OCI-LY7 (cell line): ENCODE measurements around the gene TMC7. TPM values are rescaled to one million over a fixed set of nuclear protein-coding genes. Genes with fewer than 3 reads are reported as not detected.

Experiments
- BruUV-seq: library from RNA; stranded (reverse); fragments of 400-500 nt; replicated peaks from 2 replicates; lab custom pipeline; 2021; lab: Mats Ljungman, UMichigan
- CTCF ChIA-PET: fragments of 300-600 bp; sonication (Branson Sonifier 250); formaldehyde crosslinking; loops from one replicate; lab custom pipeline; 2022; ENCODE audit warnings: antibody characterized with exemption; ENCODE audit not compliant: unreplicated experiment; lab: Charles Lee
- POLR2A ChIA-PET: fragments of 300-600 bp; sonication (Branson Sonifier 250); formaldehyde crosslinking; loops from one replicate; lab custom pipeline; 2022; ENCODE audit warnings: antibody characterized with exemption; lab: Charles Lee
- DNase-seq: peaks from one replicate; pipeline ENCODE4 v3.0.0-alpha.2; 2015; ENCODE audit warnings: low spot score
- H2AFZ ChIP-seq: fragments of 200-600 bp; sonication (generic), shearing (Covaris generic); 2 replicates; pipeline ENCODE4 v1.6.1; 2014; ENCODE audit warnings: mild to moderate bottlenecking, antibody characterized with exemption, low read length, moderate library complexity
- H3K27ac ChIP-seq: fragments of 200-600 bp; sonication (generic); 2 replicates; pipeline ENCODE4 v1.5.1; 2014; ENCODE audit warnings: mixed run types, low read depth, mild to moderate bottlenecking, moderate library complexity, low read length, inconsistent platforms; ENCODE audit not compliant: poor library complexity, severe bottlenecking
- H3K36me3 ChIP-seq: fragments of 200-600 bp; sonication (generic); 2 replicates; pipeline ENCODE4 v1.6.1; 2014; ENCODE audit warnings: mild to moderate bottlenecking, antibody characterized with exemption, low read length, moderate library complexity, mixed read lengths; ENCODE audit not compliant: insufficient read depth
- H3K4me1 ChIP-seq: fragments of 200-600 bp; sonication (generic); 2 replicates; pipeline ENCODE4 v1.5.1; 2014; ENCODE audit warnings: mild to moderate bottlenecking, low read length; ENCODE audit not compliant: insufficient read depth, poor library complexity, severe bottlenecking
- H3K4me2 ChIP-seq: fragments of 200-600 bp; sonication (generic); 2 replicates; pipeline ENCODE4 v1.6.1; 2014; ENCODE audit warnings: mild to moderate bottlenecking, low read length
- H3K4me3 ChIP-seq: fragments of 200-600 bp; sonication (generic); 2 replicates; pipeline ENCODE4 v1.5.1; 2014; ENCODE audit warnings: mild to moderate bottlenecking, low read depth, low read length; ENCODE audit not compliant: poor library complexity, severe bottlenecking
- H3K79me2 ChIP-seq: fragments of 200-600 bp; sonication (generic); 2 replicates; pipeline ENCODE4 v1.6.1; 2016; ENCODE audit warnings: low read depth, mild to moderate bottlenecking, low read length, moderate library complexity, mixed read lengths; ENCODE audit not compliant: insufficient read depth
- H3K9me2 ChIP-seq: fragments of 200-600 bp; sonication (generic); 2 replicates; pipeline ENCODE4 v1.6.1; 2016; ENCODE audit warnings: mild to moderate bottlenecking, low read length, mixed read lengths; ENCODE audit not compliant: insufficient read depth
- H3K9me3 ChIP-seq: fragments of 200-600 bp; sonication (generic); 2 replicates; pipeline ENCODE4 v1.6.1; 2014; ENCODE audit warnings: mild to moderate bottlenecking, mixed run types, low read length, mixed read lengths
- H4K20me1 ChIP-seq: fragments of 200-600 bp; sonication (generic); 2 replicates; pipeline ENCODE4 v1.6.1; 2014; ENCODE audit warnings: mild to moderate bottlenecking, antibody characterized with exemption, low read length, moderate library complexity, mixed read lengths; ENCODE audit not compliant: insufficient read depth
- EZH2phosphoT487 ChIP-seq: fragments of 200-600 bp; sonication (generic); IDR thresholded peaks from 2 replicates; pipeline ENCODE4 v1.6.1; 2018; ENCODE audit warnings: low read depth, borderline replicate concordance, mild to moderate bottlenecking, mixed run types, antibody characterized with exemption, low read length, moderate library complexity, mixed read lengths
- intact Hi-C: fragments of 100-400 bp; cut with micrococcal nuclease; formaldehyde crosslinking; loops from one replicate; pipeline ENCODE4 v1.10.0; 2022; ENCODE audit not compliant: unreplicated experiment
- total RNA-seq, 2 experiments: library from RNA; depleted of rRNA in 1 of 2; stranded (reverse); fragments of >200 nt in 1 of 2; shearing (Covaris generic) in 1 of 2; gene quantifications; 2 replicates each; pipeline ENCODE4 v1.2.3, GENCODE V29; 2014 to 2022
- TF ChIP-seq, protein P1 (sequence below): fragments of 200-600 bp; sonication (generic); conservative IDR thresholded peaks from 2 replicates; pipeline ENCODE4 v1.5.1; 2014; ENCODE audit warnings: mild to moderate bottlenecking, antibody characterized with exemption, low read length, moderate library complexity, mixed read lengths

TMC7 gene
- total RNA-seq, 2 experiments from 2014 or later = not detected

DNA sequence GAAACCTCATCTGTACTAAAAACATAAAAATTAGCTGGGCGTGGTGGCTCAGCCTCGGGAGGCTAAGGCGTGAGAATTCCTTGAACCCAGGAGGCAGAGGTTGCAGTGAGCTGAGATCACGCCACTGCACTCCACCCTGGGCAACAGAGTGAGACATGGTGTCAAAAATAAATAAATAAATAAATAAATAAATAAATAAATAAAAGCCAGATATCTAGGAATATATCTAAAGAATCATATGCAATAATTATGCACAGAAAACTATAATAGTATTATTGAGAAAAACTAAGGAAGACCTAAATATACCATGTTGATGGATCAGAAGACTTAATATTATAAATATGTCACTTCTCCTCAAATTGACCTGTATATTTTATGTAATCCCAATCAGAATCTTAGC is 37.0 kb downstream of the TMC7 start:
- no TSS peak for BruUV-seq
- CTCF ChIA-PET = no interaction called here

DNA sequence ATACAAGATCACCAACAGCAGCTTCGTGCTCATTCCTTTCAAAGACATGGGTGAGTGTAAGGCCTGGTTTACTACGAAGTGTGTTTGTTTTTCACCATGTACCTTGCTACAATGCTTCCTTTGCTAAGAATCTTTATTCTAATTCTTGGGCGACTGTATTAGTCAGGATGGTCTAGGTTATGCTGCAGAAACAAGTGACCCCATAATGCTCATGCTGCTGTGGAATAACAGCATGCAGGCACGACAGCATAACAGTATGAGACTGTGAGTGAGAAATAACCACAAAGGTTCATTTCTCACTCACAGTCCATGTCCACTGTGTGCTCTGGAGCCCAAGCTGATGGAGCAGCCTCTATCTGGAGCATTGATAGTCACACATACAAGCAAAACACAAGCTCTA is 38.0 kb downstream of the TMC7 start:
- H3K4me2 ChIP-seq = no peak overlapping the region
- H3K27ac ChIP-seq = no peak overlapping the region
- H2AFZ ChIP-seq = no peak overlapping the region
- no peaks in the 10 kb centered on the region for H3K79me2 ChIP-seq
- POLR2A ChIA-PET = no interaction called here
- CTCF ChIA-PET = no interaction called here
- DNase-seq = no peak
- no peaks in the 10 kb centered on the region for H3K36me3 ChIP-seq
- H3K9me2 ChIP-seq = no peaks in the 10 kb centered on the region
- H3K4me3 ChIP-seq = no peak overlapping the region
- H3K4me1 ChIP-seq = no peaks in the 10 kb centered on the region
- H3K9me3 ChIP-seq = no peaks in the 10 kb centered on the region
- TF ChIP-seq, protein P1, sequence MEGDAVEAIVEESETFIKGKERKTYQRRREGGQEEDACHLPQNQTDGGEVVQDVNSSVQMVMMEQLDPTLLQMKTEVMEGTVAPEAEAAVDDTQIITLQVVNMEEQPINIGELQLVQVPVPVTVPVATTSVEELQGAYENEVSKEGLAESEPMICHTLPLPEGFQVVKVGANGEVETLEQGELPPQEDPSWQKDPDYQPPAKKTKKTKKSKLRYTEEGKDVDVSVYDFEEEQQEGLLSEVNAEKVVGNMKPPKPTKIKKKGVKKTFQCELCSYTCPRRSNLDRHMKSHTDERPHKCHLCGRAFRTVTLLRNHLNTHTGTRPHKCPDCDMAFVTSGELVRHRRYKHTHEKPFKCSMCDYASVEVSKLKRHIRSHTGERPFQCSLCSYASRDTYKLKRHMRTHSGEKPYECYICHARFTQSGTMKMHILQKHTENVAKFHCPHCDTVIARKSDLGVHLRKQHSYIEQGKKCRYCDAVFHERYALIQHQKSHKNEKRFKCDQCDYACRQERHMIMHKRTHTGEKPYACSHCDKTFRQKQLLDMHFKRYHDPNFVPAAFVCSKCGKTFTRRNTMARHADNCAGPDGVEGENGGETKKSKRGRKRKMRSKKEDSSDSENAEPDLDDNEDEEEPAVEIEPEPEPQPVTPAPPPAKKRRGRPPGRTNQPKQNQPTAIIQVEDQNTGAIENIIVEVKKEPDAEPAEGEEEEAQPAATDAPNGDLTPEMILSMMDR = no peak
- TF ChIP-seq EZH2phosphoT487 = no peak
- intact Hi-C loops = no loop called here
- H4K20me1 ChIP-seq = no peaks in the 10 kb centered on the region
- BruUV-seq = no TSS peak

More for the DNA sequence above, 37.0 kb downstream of the TMC7 start:
- H3K4me3 ChIP-seq = no peak overlapping the region
- TF ChIP-seq, protein P1 = no peak
- TF ChIP-seq EZH2phosphoT487 = no peak
- H2AFZ ChIP-seq = no peak overlapping the region
- no peaks in the 10 kb centered on the region for H3K9me3 ChIP-seq
- H3K4me1 ChIP-seq = no peaks in the 10 kb centered on the region
- no peaks in the 10 kb centered on the region for H3K36me3 ChIP-seq
- no peak overlapping the region for H3K27ac ChIP-seq
- POLR2A ChIA-PET = no interaction called here
- no peaks in the 10 kb centered on the region for H3K79me2 ChIP-seq
- H3K9me2 ChIP-seq = no peaks in the 10 kb centered on the region
- DNase-seq = no peak
- no peaks in the 10 kb centered on the region for H4K20me1 ChIP-seq
- H3K4me2 ChIP-seq = no peak overlapping the region
- intact Hi-C loops = no loop called here

DNA sequence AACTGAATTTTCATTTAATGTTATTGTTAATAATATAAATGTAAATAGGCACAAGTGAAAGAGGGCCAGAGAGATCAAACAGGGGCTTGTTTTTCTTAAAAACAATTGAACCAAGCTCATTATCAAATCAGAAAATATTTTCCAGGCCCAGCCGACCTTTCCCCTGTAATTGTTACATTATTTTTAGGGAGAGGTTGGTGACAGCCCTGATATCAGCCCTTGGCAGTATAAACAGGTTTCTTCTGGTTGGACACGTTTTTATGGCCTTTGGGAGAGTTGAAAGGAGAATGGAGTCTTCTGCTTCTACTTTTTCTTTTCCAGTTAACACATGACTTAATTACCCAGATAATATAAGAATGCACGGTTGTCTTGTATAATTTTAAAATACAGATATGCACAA is 43.7 kb downstream of the TMC7 start:
- Histone ChIP-seq H3K27ac (no peak overlapping the region), H3K9me3 (no peaks in the 10 kb centered on the region), H2AFZ (no peak overlapping the region), H3K4me3 (no peak overlapping the region), H3K4me2 (no peak overlapping the region), H3K36me3 (no peaks in the 10 kb centered on the region), H3K9me2 (no peaks in the 10 kb centered on the region), H3K79me2 (no peaks in the 10 kb centered on the region), H3K4me1 (no peaks in the 10 kb centered on the region), H4K20me1 (no peaks in the 10 kb centered on the region)
- ChIA-PET CTCF (no interaction called here), POLR2A (no interaction called here)
- DNase-seq = no peak
- intact Hi-C loops = no loop called here
- no TSS peak for BruUV-seq
- TF ChIP-seq EZH2phosphoT487 = no peak
- TF ChIP-seq, protein P1 = no peak
